GM12891 (cell line): ENCODE measurements around the gene ABCG1. TPM values are rescaled to one million over a fixed set of nuclear protein-coding genes. Genes with fewer than 3 reads are reported as not detected.
A peak's percentile ranks its signal among the peaks of the same experiment; 100 is the strongest.
"Not testable (repeated sequence)": the region's sequence is repeated elsewhere in the genome, so short reads cannot be mapped to it uniquely, and the experiment has no call there.

Experiments
- DNase-seq: peaks from one replicate; pipeline ENCODE4 v3.0.0; 2011; ENCODE audit warnings: low spot score; ENCODE audit not compliant: insufficient read length
- FAIRE-seq: peaks from 2 replicates; lab custom pipeline; 2011; peaks lifted over from hg19 to GRCh38; lab: Jason Lieb, UNC
- PAX5 ChIP-seq: IDR thresholded peaks from 2 replicates; pipeline ENCODE4 v1.6.1; 2011; ENCODE audit warnings: low read length, moderate library complexity, mild to moderate bottlenecking; ENCODE audit not compliant: insufficient read depth, severe bottlenecking
- POLR2A ChIP-seq: IDR thresholded peaks from 2 replicates; pipeline ENCODE4 v1.6.1; 2011; ENCODE audit warnings: low read depth, low read length, control low read depth
- POLR2AphosphoS5 ChIP-seq: IDR thresholded peaks from 2 replicates; pipeline ENCODE4 v1.6.1; 2011; ENCODE audit warnings: low read depth, low read length, control low read depth
- POU2F2 ChIP-seq: IDR thresholded peaks from 2 replicates; pipeline ENCODE4 v1.6.1; 2011; ENCODE audit warnings: low read depth, mild to moderate bottlenecking, control low read depth, low read length, moderate library complexity
- SPI1 ChIP-seq: IDR thresholded peaks from 2 replicates; pipeline ENCODE4 v1.6.1; 2011; ENCODE audit warnings: low read depth, low read length, control low read depth
- TAF1 ChIP-seq: IDR thresholded peaks from 2 replicates; pipeline ENCODE4 v1.6.1; 2011; ENCODE audit warnings: low read depth, low read length, control low read depth
- polyA plus RNA-seq: library from polyadenylated mRNA; unstranded; fragments of >200 nt; gene quantifications from one replicate; pipeline ENCODE4 v1.2.1, GENCODE V29; 2012; ENCODE audit warnings: low read depth, missing spikeins, inconsistent platforms; ENCODE audit not compliant: missing spikeins

The ABCG1 gene
- 2.5 TPM for polyA plus RNA-seq

DNA sequence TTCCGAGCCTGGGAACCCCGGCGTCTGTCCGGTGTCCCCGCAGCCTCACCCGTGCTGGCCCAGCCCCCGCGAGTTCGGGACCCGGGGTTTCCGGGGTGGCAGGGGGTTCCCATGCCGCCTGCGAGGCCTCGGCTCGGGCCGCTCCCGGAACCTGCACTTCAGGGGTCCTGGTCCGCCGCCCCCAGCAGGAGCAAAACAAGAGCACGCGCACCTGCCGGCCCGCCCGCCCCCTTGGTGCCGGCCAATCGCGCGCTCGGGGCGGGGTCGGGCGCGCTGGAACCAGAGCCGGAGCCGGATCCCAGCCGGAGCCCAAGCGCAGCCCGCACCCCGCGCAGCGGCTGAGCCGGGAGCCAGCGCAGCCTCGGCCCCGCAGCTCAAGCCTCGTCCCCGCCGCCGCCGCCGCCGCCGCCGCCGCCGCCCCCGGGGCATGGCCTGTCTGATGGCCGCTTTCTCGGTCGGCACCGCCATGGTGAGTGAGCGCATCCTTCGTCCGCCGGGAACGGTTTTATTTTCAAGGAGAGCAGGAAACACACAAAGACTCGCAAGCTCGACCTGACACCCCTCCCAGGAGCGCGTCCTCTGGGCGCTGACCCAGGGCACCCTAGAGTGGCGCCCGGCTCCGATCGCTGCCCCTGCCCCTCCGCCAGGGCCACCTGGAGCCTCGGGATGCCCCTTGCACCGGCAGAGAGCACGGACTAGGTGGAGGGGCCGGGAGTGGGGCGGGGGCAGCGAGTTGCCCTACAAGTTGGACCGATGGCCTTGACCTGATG, at the start of gene ABCG1:
Gene ABCG1, plus strand, starts transcription at position 305 of the 770 bp plus-strand sequence. Its CDS starts 123 bp downstream, at position 428.
- TF ChIP-seq POLR2A (no peak), TAF1 (no peak), PAX5 (no peak), SPI1 (no peak), POLR2AphosphoS5 (no peak), POU2F2 (no peak)
- no peak for DNase-seq
- no peak for FAIRE-seq

DNA sequence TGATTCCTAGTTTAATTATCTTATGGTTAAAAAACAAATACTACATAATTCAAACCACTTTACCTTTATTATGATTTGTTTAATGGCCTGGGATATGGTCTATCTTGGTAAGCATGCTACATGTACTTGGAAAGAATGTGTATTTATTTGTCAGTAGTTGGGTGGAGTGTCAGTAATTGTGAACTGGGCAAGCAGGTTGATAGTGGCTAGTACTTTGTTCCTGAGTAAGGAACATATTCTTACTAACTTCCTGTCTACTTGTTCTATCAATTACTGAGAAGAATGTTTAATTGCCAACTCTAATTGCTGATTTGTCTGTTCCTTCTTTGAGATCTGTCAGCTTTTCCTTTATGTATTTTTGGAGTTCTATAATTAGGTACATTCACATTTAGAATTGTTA, 49.2 kb upstream of the ABCG1 start:
- FAIRE-seq = no peak
- no peak for DNase-seq
- TF ChIP-seq TAF1 (no peak), POLR2AphosphoS5 (no peak), POLR2A (no peak), POU2F2 (no peak), PAX5 (no peak), SPI1 (no peak)

DNA sequence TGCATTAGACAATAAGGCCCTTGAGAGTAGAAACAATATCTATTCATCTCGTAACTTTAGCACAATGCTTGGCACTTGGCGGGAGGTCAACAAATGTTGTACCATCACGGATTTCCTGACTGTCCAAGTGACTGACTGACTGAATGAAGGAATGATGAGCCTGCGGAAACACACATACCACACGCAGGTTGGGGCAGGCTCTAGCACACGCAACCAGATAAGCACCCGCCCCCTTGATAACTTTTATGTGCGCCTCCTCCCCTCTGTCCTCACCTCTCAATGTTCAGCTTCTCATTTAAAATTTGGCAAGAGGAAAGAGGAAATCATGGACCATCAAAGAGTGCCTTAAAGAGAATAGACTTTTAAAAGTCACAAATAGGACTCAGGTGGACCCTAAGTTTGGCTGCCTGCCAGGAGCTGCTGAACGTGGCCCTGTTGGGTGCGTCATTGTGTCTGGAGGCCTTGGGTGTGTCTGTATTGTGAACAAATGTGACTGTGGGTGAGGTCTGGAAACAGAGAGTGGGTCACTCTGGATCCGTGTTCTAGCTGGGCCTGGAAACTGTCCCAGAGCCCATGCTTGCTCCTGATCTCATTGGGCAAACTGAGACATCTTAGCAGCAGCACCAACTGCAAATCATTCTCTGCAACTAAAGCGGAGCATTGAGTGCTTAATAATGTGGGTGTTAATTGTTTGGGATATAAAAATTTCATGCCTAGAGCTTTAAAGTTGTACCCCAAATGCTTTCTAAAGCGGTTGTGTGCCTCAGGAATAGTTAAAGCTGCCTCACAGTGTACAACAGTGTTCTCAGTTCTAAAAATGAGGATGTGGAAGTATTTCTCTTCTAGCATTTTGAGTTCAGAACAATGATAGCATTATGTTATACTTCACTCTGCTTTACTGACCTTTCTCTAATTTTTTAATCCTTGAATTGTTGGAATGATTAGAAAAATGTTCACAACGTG, 47.6 kb upstream of the ABCG1 start:
- DNase-seq (no peak), FAIRE-seq (no peak)
- TF ChIP-seq POLR2A (no peak), POLR2AphosphoS5 (no peak), PAX5 (no peak), TAF1 (no peak), SPI1 (peak; percentile 49), POU2F2 (no peak)

DNA sequence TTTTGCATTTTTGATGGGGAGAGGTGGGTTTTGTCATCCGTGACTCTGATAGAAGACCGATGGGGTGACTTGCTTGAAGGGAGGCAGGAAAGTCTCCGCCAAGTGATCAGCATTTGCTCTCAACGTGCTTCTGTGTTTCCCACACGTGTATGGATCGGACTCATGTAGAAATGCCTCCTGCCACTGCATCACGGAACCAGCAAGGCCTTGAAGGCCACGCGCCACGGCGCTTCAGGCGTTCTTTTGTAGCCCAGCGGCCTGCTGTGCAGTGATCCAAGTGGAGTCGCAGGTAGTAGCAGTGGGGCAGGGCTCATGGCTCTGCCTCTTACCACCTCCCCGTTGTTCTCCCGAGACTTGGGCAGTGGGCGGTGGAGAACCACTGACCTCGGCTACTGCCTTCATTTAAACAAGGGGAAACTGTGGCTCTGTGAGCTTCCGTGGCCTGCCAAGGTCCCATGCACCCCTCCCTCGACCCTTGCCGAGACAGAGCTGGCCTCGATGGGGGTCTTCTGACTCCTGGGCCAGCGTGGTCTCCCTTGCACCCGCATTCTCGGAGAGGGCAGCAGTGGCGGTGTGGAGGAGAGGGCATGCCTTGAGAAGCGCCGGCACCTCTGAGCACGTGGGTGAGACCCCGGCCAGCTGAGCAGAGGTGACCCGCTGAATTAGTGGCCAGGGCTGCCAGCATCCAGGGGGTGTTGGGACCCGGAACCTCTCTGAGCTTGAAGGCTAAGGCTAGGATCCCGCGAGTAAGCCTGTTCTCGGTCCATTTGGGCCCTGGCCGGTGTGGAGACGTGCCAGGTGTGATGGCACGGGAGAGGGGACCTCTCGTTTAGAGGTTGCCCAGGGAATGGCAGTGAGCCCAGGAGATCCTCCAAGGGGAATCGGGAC, 46.1 kb upstream of the ABCG1 start:
- no peak for TF ChIP-seq POU2F2
- DNase-seq (no peak), FAIRE-seq (no peak)

DNA sequence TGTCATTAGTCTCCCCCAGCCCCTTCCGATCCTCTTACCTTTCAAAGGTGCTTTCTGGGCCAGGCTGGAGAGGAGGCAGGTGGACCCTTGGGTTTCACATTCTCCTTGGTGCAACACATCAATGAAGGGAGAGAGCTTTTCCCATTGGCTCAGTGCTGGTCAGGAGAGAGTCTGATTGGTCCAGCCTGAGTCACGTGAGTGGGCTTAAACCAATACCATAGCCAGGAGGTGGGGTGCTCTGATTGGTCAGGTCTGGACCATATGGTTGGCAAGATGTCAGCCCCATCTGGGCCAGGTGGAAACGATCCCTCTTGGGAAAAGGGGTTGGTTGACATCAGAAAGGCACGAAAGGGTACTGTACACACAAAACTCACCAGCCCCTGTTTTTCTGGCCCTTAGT, 44.8 kb upstream of the ABCG1 start:
- FAIRE-seq (peak; percentile 28), DNase-seq (no peak)
- no peak for TF ChIP-seq POU2F2
- TF ChIP-seq PAX5 = no peak
- no peak for TF ChIP-seq POLR2AphosphoS5
- TF ChIP-seq SPI1 = no peak
- TF ChIP-seq TAF1 = no peak
- no peak for TF ChIP-seq POLR2A

DNA sequence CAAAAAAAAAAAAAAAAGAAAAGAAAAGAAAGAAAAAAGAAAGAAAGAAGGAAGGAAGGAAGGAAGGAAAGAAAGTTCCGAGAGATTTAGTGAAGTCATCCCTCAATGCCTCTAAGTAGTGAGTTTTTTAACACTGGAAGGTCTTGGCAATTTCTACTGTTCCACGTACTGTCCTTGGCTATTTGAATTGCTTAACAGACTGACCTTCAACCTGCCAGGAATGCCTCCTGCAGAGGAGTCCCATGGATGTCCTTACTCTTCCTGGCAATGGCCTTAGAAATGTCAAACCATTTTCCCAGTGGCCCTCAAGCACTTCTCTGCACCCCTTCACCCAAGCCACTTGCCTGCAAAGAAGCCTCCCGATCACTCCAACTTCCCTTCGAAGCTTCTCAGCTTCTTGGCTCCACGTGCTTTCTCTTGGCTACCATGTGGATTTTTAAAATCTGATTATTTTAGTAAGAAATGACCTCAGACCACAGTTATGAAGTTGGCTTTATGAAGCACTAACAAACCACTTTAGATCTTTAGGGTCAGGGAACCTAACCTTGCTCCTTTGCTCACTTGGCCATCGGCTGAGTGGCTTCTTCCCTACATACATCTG, 43.7 kb upstream of the ABCG1 start:
- no peak for DNase-seq
- no peak for TF ChIP-seq TAF1
- no peak for TF ChIP-seq POU2F2
- TF ChIP-seq POLR2AphosphoS5 = no peak
- no peak for TF ChIP-seq POLR2A
- no peak for FAIRE-seq

DNA sequence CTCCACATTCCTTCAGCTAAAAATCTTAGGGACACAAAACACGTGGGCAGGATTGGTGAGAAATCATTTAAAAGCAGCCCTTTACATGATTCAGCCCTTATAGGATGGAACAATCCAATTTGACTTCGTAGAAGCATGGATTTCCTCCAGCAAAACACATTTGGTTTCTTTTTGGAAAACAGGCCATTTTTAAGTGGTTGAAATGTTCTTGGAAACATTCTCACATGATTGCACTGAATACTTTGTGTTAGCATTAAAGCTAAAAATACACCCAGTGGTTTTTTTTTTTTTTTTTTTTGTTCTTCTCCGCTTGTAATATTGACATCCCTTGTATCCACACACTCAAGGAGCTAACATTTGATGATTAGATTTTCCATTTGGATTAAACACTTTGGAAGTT, 42.1 kb upstream of the ABCG1 start:
- DNase-seq (no peak), FAIRE-seq (no peak)
- no peak for TF ChIP-seq POLR2AphosphoS5
- TF ChIP-seq PAX5 = no peak
- TF ChIP-seq SPI1 = no peak
- no peak for TF ChIP-seq POU2F2
- no peak for TF ChIP-seq POLR2A
- TF ChIP-seq TAF1 = no peak

DNA sequence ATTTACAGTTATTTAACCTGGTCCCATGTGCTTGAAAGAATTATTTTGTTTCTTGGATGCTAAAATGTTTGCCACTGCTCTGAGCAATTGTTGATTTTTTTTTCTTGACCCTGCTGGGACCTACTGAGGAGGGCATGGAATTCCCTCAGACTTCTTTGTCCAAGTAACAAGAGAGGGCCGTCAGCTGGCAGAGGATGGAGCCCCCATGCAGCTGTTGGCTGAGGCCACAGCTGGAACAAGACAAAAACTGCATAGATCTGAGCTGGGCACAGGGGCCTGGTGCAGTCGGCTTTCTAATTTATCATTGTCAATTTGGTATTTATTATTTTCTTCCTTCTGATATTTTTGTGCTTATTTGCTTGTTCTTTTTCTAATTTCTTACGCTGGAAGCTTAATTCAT, 39.6 kb upstream of the ABCG1 start:
- FAIRE-seq (no peak), DNase-seq (no peak)
- TF ChIP-seq TAF1 (no peak), SPI1 (no peak), POLR2AphosphoS5 (no peak), POLR2A (no peak), POU2F2 (no peak), PAX5 (no peak)

DNA sequence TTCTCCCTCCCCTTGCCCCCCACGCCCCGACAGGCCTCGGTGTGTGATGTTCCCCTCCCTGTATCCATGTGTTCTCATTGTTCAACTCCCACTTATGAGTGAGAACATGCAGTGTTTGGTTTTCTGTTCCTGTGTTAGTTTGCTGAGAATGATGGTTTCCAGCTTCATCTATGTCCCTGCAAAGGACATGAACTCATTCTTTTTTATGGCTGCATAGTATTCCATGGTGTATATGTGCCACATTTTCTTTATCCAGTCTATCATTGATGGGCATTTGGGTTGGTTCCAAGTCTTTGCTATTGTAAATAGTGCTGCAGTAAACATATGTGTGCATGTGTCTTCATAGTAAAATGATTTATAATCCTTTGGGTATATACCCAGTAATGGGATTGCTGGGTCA, 38.9 kb upstream of the ABCG1 start:
- DNase-seq, FAIRE-seq: not testable (repeated sequence)
